GM23338 (cell line): Measurements from ENCODE around the gene CKS1B. TPM values are rescaled to one million over a fixed set of nuclear protein-coding genes. Genes with fewer than 3 reads are reported as not detected.

Source experiments
- ATAC-seq: fragments of 200-7000 bp; cut with Tn5 transposase; 3 replicates; pipeline ENCODE4 v1.9.1; 2020
- DNase-seq: peaks from one replicate; pipeline ENCODE4 v3.0.0-alpha.2; 2015; ENCODE audit warnings: low spot score
- H2AFZ ChIP-seq: fragments of 200-600 bp; sonication (generic); 2 replicates; pipeline ENCODE4 v1.8.0; 2016; ENCODE audit warnings: antibody characterized with exemption, mild to moderate bottlenecking, moderate library complexity
- H3F3A ChIP-seq: fragments of 200-600 bp; sonication (generic); replicated peaks from 2 replicates; pipeline ENCODE4 v1.8.0; 2017; ENCODE audit warnings: antibody characterized with exemption, mixed run types, low read depth
- H3K27ac ChIP-seq: fragments of 200-600 bp; sonication (generic); 2 replicates; pipeline ENCODE4 v1.6.1; 2016; ENCODE audit warnings: low read depth
- H3K27me3 ChIP-seq: fragments of 200-600 bp; sonication (generic); 2 replicates; pipeline ENCODE4 v1.8.0; 2016; ENCODE audit warnings: mild to moderate bottlenecking, mixed run types, moderate library complexity; ENCODE audit not compliant: insufficient read depth
- H3K36me3 ChIP-seq: fragments of 200-600 bp; sonication (generic); 2 replicates; pipeline ENCODE4 v1.8.0; 2016; ENCODE audit warnings: mild to moderate bottlenecking; ENCODE audit not compliant: insufficient read depth
- H3K4me1 ChIP-seq: fragments of 200-600 bp; sonication (generic); 2 replicates; pipeline ENCODE4 v1.8.0; 2016; ENCODE audit warnings: mild to moderate bottlenecking, moderate library complexity; ENCODE audit not compliant: insufficient read depth
- H3K4me2 ChIP-seq: fragments of 200-600 bp; sonication (generic); 2 replicates; pipeline ENCODE4 v1.7.1; 2017; ENCODE audit warnings: mixed run types
- H3K4me3 ChIP-seq: fragments of 200-600 bp; sonication (generic); 2 replicates; pipeline ENCODE4 v1.6.1; 2016; ENCODE audit warnings: mixed run types
- H3K79me2 ChIP-seq: fragments of 200-600 bp; sonication (generic); replicated peaks from 2 replicates; pipeline ENCODE4 v1.8.0; 2017; ENCODE audit warnings: mild to moderate bottlenecking; ENCODE audit not compliant: insufficient read depth
- H3K9me2 ChIP-seq: fragments of 200-600 bp; sonication (generic); 2 replicates; pipeline ENCODE4 v1.8.0; 2017; ENCODE audit not compliant: insufficient read depth
- H4K20me1 ChIP-seq: fragments of 200-600 bp; sonication (generic); replicated peaks from 2 replicates; pipeline ENCODE4 v1.8.0; 2017; ENCODE audit warnings: mild to moderate bottlenecking; ENCODE audit not compliant: insufficient read depth
- H3K27ac Mint-ChIP-seq: 2 replicates; pipeline ENCODE4 v1.8.0; 2020; ENCODE audit warnings: inconsistent platforms, mild to moderate bottlenecking, moderate library complexity, mixed read lengths
- H3K27me3 Mint-ChIP-seq: 3 replicates; pipeline ENCODE4 v1.8.0; 2022; ENCODE audit warnings: low read depth, mild to moderate bottlenecking, moderate library complexity, mixed read lengths, inconsistent platforms; ENCODE audit not compliant: insufficient read depth, poor library complexity
- H3K36me3 Mint-ChIP-seq: 3 replicates; pipeline ENCODE4 v1.8.0; 2021; ENCODE audit warnings: low read depth, mild to moderate bottlenecking, inconsistent platforms, moderate library complexity, mixed read lengths
- H3K4me1 Mint-ChIP-seq: 3 replicates; pipeline ENCODE4 v1.8.0; 2020; ENCODE audit warnings: mild to moderate bottlenecking, inconsistent platforms, mixed read lengths
- H3K4me3 Mint-ChIP-seq: 3 replicates; pipeline ENCODE4 v1.8.0; 2021; ENCODE audit warnings: moderate library complexity, mild to moderate bottlenecking, inconsistent platforms, mixed read lengths
- H3K9me3 Mint-ChIP-seq: 3 replicates; pipeline ENCODE4 v1.8.0; 2020; ENCODE audit warnings: moderate library complexity, mild to moderate bottlenecking, inconsistent platforms, mixed read lengths
- CREB1 ChIP-seq: fragments of 250-450 bp; sonication (Bioruptor Pico); IDR thresholded peaks from 2 replicates; pipeline ENCODE4 v1.5.0; 2020; ENCODE audit warnings: low read depth, mild to moderate bottlenecking, moderate library complexity
- CTCF ChIP-seq, 2 experiments: fragments of 200-600 bp in 1 of 2; sonication (generic) in 1 of 2; conservative IDR thresholded peaks; 2 replicates each; pipeline versions ENCODE4 v1.5.1 to v1.6.1; 2016 to 2017; ENCODE audit warnings: antibody characterized with exemption in 2 of 2, low read depth in 2 of 2, mild to moderate bottlenecking in 2 of 2, moderate library complexity in 1 of 2
- ETS1 ChIP-seq: IDR thresholded peaks from 2 replicates; pipeline ENCODE4 v1.6.1; 2016; ENCODE audit warnings: antibody characterized with exemption
- EZH2 ChIP-seq: fragments of 200-600 bp; sonication (generic); IDR thresholded peaks from one replicate; pipeline ENCODE4 v1.8.0; 2017; ENCODE audit warnings: antibody characterized with exemption, mild to moderate bottlenecking, low read depth; ENCODE audit not compliant: unreplicated experiment
- NANOG ChIP-seq: IDR thresholded peaks from 2 replicates; pipeline ENCODE4 v1.6.1; 2016; ENCODE audit warnings: antibody characterized with exemption, borderline replicate concordance
- STAT1 ChIP-seq: IDR thresholded peaks from one replicate; pipeline ENCODE4 v1.6.1; 2016; ENCODE audit warnings: antibody characterized with exemption; ENCODE audit not compliant: unreplicated experiment
- ZNF114 ChIP-seq: fragments of 250-450 bp; sonication (Bioruptor Pico); IDR thresholded peaks from 2 replicates; pipeline ENCODE4 v1.5.0; 2020; ENCODE audit warnings: mild to moderate bottlenecking, moderate library complexity
- polyA plus RNA-seq: library from polyadenylated mRNA; unstranded; fragments of >200 nt; fragmentation: Nextera tagmentation; extraction: Ambion mirVana; gene quantifications from 2 replicates; pipeline ENCODE4 v1.2.1, GENCODE V29; 2016
- total RNA-seq: library from RNA; depleted of rRNA; stranded (reverse); fragments of >200 nt; shearing (Covaris generic); gene quantifications from 2 replicates; pipeline ENCODE4 v1.2.3, GENCODE V29; 2014

Gene CKS1B
- total and polyA plus RNA-seq, 2 experiments from 2014 or later: 296 to 617 TPM

GRCh38 chr1:155005076-155006011 is 30.9 kb downstream of the CKS1B start:
- DNase-seq: no peak
- peak overlapping the region; percentile 48; the same call in 1 of the 2 replicates for H3K27ac Mint-ChIP-seq
- H3K4me3 ChIP-seq: peak overlapping the region; percentile 96

GRCh38 chr1:155006601-155007101 is 32.2 kb downstream of the CKS1B start:
- ATAC-seq: no peak
- H3K4me3 Mint-ChIP-seq: peak overlapping the region; percentile 5; the same call in 1 of the 3 replicates
- TF ChIP-seq NANOG (no peak), ETS1 (peak; percentile 96)
- peaks cover 21% of the 10 kb centered on the region for H3K27me3 Mint-ChIP-seq
- H3K27me3 ChIP-seq: no peaks in the 10 kb centered on the region
- no peaks in the 10 kb centered on the region for H3K36me3 ChIP-seq
- H2AFZ ChIP-seq: no peak overlapping the region
- H3K4me2 ChIP-seq: no peak overlapping the region
- peaks cover 44% of the 10 kb centered on the region for H3K79me2 ChIP-seq
- H3K27ac Mint-ChIP-seq: 0 out of 2 replicates have a peak overlapping the region, but pooled peaks have one; percentile 11
- peaks cover 40% of the 10 kb centered on the region for H3K4me1 ChIP-seq
- H3K9me3 Mint-ChIP-seq: no peaks in the 10 kb centered on the region
- H3K4me3 ChIP-seq: no peak overlapping the region
- H3K9me2 ChIP-seq: no peaks in the 10 kb centered on the region
- peaks cover 4% of the 10 kb centered on the region; the same call in 1 of the 2 replicates for H3F3A ChIP-seq
- H3K27ac ChIP-seq: no peak overlapping the region
- DNase-seq: peak; percentile 65
- peaks cover 57% of the 10 kb centered on the region for H3K4me1 Mint-ChIP-seq
- H4K20me1 ChIP-seq: peaks cover 4% of the 10 kb centered on the region; the same call in 1 of the 2 replicates
- H3K36me3 Mint-ChIP-seq: peaks cover 4% of the 10 kb centered on the region; the same call in 1 of the 3 replicates

More at GRCh38 chr1:155005076-155006011, 30.9 kb downstream of the CKS1B start:
- TF ChIP-seq EZH2: no peak
- no peak for TF ChIP-seq STAT1
- TF ChIP-seq CREB1 (CRISPR knock-in tag): no peak
- TF ChIP-seq ZNF114 (CRISPR knock-in tag): no peak
- TF ChIP-seq CTCF (conservative IDR thresholded peaks at IDR 0.05; ENCODE audit: low read depth in 2 of 2): no peak
- no peak for TF ChIP-seq ETS1
- Histone ChIP-seq H3K27ac (no peak overlapping the region), H3F3A (peaks cover 8% of the 10 kb centered on the region; the same call in 1 of the 2 replicates), H3K4me1 (peaks cover 35% of the 10 kb centered on the region), H3K9me2 (no peaks in the 10 kb centered on the region), H3K79me2 (peaks cover 42% of the 10 kb centered on the region), H3K4me2 (peak overlapping the region; percentile 96), H4K20me1 (peaks cover 4% of the 10 kb centered on the region; the same call in 1 of the 2 replicates), H2AFZ (no peak overlapping the region), H3K27me3 (no peaks in the 10 kb centered on the region), H3K36me3 (no peaks in the 10 kb centered on the region)
- ATAC-seq: no peak
- H3K4me1 Mint-ChIP-seq: peaks cover 48% of the 10 kb centered on the region
- H3K27me3 Mint-ChIP-seq: peaks cover 23% of the 10 kb centered on the region
- H3K36me3 Mint-ChIP-seq: peaks cover 4% of the 10 kb centered on the region; the same call in 1 of the 3 replicates
- no peaks in the 10 kb centered on the region for H3K9me3 Mint-ChIP-seq
- peak overlapping the region; percentile 92 for H3K4me3 Mint-ChIP-seq
